Measurements from ENCODE around the gene LMCD1. TPM values are rescaled to one million over a fixed set of nuclear protein-coding genes. Genes with fewer than 3 reads are reported as not detected.

The LMCD1 gene
- total RNA-seq, 1 donor = 95.0 TPM

DNA sequence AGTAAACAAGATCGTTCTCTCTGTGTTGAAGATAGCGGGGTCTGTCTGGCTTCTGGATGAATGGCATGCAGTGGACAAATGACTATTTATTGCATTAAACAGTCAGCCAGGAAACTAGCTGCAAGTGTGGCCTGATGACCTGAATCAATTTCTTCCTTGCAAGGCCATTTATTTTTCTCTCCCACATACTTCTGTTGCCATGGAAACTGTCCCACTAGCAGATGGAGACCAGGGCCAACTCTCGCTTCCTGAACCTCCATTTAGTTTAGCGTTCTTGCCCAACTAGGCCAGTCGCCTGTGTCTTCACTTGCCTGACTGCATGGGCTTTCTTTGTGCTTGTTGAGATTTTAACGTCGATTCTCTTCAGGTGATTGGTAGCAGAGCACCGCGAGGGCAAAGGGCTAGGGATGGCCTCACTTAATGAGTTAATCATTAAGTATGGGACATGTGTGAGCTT, 27.6 kb downstream of the LMCD1 start:
- peak; percentile 84 for DNase-seq (ENCODE audit: low read depth)
- no peak overlapping the region for H3K4me3 ChIP-seq (ENCODE audit: low read depth, low read length)

DNA sequence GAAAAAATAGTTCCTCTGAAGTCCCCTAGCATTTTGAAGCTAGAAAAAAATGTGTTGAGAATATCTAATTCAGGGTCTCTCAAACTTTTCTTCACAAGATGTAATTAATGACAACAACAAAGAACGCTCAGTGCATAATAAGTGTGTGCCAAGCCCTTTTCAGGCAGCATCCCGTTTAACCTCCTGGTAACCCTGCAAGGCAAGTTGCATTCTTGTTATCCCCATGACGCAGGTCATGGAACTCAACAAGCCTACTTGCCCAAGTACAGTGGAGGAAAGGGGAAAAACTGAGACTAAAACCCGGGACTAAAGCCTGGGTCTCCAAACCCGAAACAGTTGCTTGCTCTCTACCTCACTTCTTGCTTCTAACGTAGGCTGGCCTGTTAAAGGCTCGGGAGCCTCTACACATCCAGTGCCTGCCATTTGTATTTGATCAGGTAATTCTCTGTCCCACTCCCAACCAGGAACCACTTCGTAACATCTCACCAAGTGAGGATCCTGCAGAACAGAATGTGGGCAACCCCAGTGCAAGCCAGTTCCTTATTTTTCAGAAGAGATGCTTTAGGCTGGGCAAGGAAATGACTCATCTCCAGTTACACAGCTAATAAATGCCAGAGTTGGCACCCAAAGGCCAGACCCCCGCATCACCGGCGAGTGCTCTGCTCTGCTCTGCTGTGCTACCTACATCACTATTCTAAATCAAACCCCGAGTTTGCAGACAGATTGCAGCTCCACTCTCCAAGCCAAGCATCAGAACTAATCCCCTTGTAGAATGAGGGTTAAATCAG, 28.3 kb downstream of the LMCD1 start:
- H3K4me3 ChIP-seq (ENCODE audit: low read depth, low read length) = no peak overlapping the region
- TF ChIP-seq, protein P1, sequence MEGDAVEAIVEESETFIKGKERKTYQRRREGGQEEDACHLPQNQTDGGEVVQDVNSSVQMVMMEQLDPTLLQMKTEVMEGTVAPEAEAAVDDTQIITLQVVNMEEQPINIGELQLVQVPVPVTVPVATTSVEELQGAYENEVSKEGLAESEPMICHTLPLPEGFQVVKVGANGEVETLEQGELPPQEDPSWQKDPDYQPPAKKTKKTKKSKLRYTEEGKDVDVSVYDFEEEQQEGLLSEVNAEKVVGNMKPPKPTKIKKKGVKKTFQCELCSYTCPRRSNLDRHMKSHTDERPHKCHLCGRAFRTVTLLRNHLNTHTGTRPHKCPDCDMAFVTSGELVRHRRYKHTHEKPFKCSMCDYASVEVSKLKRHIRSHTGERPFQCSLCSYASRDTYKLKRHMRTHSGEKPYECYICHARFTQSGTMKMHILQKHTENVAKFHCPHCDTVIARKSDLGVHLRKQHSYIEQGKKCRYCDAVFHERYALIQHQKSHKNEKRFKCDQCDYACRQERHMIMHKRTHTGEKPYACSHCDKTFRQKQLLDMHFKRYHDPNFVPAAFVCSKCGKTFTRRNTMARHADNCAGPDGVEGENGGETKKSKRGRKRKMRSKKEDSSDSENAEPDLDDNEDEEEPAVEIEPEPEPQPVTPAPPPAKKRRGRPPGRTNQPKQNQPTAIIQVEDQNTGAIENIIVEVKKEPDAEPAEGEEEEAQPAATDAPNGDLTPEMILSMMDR (IDR thresholded peaks at IDR 0.05; ENCODE audit: insufficient read depth, low read depth, low read length) = no peak
- DNase-seq (ENCODE audit: low read depth) = peak; percentile 53

More for the DNA sequence above, 27.6 kb downstream of the LMCD1 start:
- TF ChIP-seq, protein P1 (IDR thresholded peaks at IDR 0.05; ENCODE audit: insufficient read depth, low read depth, low read length) = no peak

DNA sequence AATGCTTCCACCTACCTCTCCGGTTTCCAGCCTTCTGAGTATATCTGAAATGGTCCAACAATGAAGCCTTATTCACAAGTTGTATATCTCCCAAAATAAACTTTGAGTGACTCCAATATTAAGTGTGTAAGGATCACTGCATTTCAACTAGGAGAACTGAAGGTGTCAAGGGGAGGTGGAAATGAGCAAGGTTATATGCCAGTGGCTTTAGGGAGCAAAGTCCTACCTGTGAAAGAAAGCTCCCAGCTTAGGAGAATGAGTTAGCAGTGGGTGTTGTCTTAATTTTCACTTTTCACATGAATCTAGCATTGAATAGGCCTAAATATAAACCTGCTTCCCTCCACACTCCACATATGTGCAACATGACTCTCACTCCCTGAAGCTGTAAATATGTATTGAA, 29.0 kb downstream of the LMCD1 start:
- DNase-seq (ENCODE audit: low read depth) = no peak
- no peak overlapping the region for H3K4me3 ChIP-seq (ENCODE audit: low read depth, low read length)
- TF ChIP-seq, protein P1 (IDR thresholded peaks at IDR 0.05; ENCODE audit: insufficient read depth, low read depth, low read length) = no peak

DNA sequence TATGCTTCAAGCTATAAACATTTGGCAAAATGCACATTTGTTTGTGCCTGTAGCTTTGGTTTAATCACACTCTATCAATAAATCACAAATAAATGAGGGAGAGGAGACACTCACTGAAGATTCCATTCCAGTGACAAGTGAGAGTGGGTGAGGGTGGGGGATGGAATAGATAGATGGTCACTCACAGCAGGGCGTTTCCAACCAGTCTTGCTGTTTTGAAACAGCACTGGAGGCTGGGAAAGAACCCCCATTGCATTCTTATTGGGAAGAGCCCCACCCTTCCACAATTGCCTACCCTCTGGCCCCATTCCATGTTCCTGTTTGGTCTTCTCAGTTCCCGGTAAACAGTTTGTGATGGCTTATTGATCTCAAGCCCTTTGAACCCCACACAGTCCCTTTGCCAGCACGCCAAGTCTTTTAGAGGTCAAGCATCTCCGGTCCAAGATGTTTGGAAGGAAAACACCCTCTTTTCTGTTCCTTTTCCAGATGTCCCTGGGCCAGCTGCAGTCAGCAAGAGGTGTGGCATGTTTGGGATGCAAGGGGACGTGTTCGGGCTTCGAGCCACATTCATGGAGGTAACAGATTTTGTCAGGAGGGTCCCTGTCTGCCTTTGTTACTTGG, 30.7 kb downstream of the LMCD1 start:
- TF ChIP-seq, protein P1 (IDR thresholded peaks at IDR 0.05; ENCODE audit: insufficient read depth, low read depth, low read length) = no peak
- DNase-seq (ENCODE audit: low read depth) = peak; percentile 77
- no peak overlapping the region for H3K4me3 ChIP-seq (ENCODE audit: low read depth, low read length)

DNA sequence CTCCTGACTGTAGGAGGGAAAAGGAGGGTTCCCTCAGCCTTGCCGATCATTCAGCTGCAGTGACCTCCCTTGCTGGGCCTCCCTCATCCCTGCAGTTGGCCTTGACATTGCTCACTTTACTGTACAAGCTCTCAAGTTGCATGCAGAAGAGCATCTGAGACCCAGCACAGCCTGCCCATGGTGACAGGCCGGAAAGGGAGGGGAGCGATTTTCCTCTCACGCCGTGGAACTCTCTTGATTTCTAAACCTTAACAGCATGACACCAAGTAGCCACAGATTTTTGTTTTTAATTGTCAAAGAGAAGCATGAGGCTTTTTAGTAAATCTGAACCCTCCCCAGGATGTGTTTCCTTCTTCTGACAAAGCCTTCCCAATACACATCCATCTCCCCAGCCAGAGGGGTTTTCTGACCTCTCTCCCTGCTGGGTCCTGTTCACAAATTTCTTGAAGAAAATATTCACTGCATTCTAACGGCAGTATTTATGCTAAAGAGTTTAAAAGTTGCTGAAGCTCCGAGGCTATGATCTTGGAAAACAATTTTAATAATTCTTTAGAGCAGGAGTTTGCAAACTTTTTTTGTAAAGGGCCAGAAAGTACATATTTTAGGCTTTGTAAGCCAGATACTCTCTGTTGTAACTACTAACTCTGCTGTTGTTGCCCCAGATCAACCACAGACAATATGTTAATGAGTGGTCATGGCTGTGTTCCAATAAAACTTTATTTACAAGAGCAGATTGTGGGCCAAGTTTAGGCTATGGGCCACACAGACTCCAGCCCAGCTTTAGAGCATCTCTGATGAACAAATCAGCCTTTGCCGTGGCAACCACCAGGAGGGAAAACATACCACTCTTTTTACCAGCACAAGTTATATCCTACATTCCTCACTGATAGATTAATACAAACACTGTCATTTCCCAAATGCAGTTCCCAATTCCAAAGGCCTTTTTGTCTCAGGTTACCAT, 34.8 kb downstream of the LMCD1 start:
- peak; percentile 62 for DNase-seq (ENCODE audit: low read depth)

DNA sequence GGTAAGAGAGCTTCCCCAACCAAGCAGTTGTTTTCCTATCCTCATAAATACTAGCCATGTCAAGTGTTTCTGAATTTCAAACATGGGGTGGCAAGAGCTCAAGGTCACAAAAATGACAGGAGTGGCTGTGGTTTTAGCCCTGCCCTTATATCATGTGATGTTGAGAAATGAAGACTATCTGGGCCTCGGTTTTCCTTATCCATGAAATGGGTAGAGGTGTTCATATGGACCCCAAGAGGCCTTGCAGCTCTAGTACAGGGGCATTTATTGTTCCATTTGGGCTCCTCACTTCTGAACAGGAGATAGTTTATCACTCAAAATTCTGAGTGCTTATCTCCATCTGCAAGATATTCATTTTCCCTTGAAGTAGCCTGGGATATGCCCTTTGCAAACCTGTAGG, 35.8 kb downstream of the LMCD1 start:
- TF ChIP-seq, protein P1 (IDR thresholded peaks at IDR 0.05; ENCODE audit: insufficient read depth, low read depth, low read length) = no peak
- DNase-seq (ENCODE audit: low read depth) = no peak
- no peak overlapping the region for H3K4me3 ChIP-seq (ENCODE audit: low read depth, low read length)

More for the DNA sequence above, 34.8 kb downstream of the LMCD1 start:
- H3K4me3 ChIP-seq (ENCODE audit: low read depth, low read length) = no peak overlapping the region
- TF ChIP-seq, protein P1 (IDR thresholded peaks at IDR 0.05; ENCODE audit: insufficient read depth, low read depth, low read length) = no peak

All from fibroblast of villous mesenchyme (primary cell).